Transverse colon (tissue), 4 donors: ENCODE data around the gene CHSY1.

Experiments
- CTCF ChIP-seq, 5 experiments: fragments of 200-600 bp in 3 of 5; fragments of 450-650 bp in 2 of 5; sonication (generic) in 3 of 5; IDR thresholded peaks; 1 replicate in 2 of 5; 2 replicates in 3 of 5; pipeline ENCODE4 v1.5.1; 2016 to 2017; ENCODE audit warnings: antibody characterized with exemption in 5 of 5, inconsistent platforms in 3 of 5, mild to moderate bottlenecking in 2 of 5, moderate library complexity in 1 of 5
- EP300 ChIP-seq: sonication (generic); formaldehyde crosslinking; IDR thresholded peaks from one replicate; pipeline ENCODE4 v1.6.1; 2017; ENCODE audit warnings: antibody characterized with exemption, low read depth
- POLR2A ChIP-seq: fragments of 450-650 bp; IDR thresholded peaks from one replicate; pipeline ENCODE4 v1.6.1; 2016; ENCODE audit warnings: antibody characterized with exemption, mild to moderate bottlenecking, moderate library complexity
- POLR2AphosphoS5 ChIP-seq, 3 donors: sonication (generic); formaldehyde crosslinking; IDR thresholded peaks; one replicate each; pipeline ENCODE4 v1.6.1; 2016; ENCODE audit warnings: antibody characterized with exemption in 3 of 3

- TF ChIP-seq CTCF (IDR thresholded peaks at IDR 0.05) (no peak), POLR2A (no peak), EP300 (no peak), POLR2AphosphoS5 (IDR thresholded peaks at IDR 0.05) (no peak)
Observed at GRCh38 chr15:101206176-101206591, 45.7 kb downstream of the CHSY1 start.
